Spinal cord (tissue), 10 donors: ENCODE results near the gene PPP2R1B. TPM values are rescaled to one million over a fixed set of nuclear protein-coding genes. Genes with fewer than 3 reads are reported as not detected.
A peak's percentile ranks its signal among the peaks of the same experiment; 100 is the strongest.

Source experiments
- DNase-seq, 6 donors: peaks; one replicate each; pipeline versions ENCODE4 v3.0.0 to v3.0.0-alpha.2; 2013 to 2015; ENCODE audit warnings: low spot score in 6 of 6, low read depth in 4 of 6
- H3K27ac ChIP-seq: one replicate; pipeline ENCODE4 v1.5.1; 2013; ENCODE audit warnings: low read depth, low read length, control low read depth
- H3K27me3 ChIP-seq: one replicate; pipeline ENCODE4 v1.6.1; 2013; ENCODE audit warnings: low read length; ENCODE audit not compliant: control insufficient read depth, insufficient read depth
- H3K36me3 ChIP-seq: one replicate; pipeline ENCODE4 v1.6.1; 2013; ENCODE audit warnings: low read length; ENCODE audit not compliant: control insufficient read depth, insufficient read depth
- H3K4me1 ChIP-seq: one replicate; pipeline ENCODE4 v1.6.1; 2013; ENCODE audit warnings: low read length; ENCODE audit not compliant: control insufficient read depth, insufficient read depth
- H3K4me3 ChIP-seq: one replicate; pipeline ENCODE4 v1.5.1; 2013; ENCODE audit warnings: low read depth, low read length, control low read depth
- H3K9me3 ChIP-seq: one replicate; pipeline ENCODE4 v1.6.1; 2013; ENCODE audit warnings: low read length; ENCODE audit not compliant: control insufficient read depth, insufficient read depth
- WGBS: methylation state at CpG from one replicate; pipeline ENCODE4 v1.1.5; 2013; ENCODE audit warnings: missing lambda C conversion rate; ENCODE audit not compliant: insufficient coverage; 5-methylcytosine and 5-hydroxymethylcytosine counted together
- polyA plus RNA-seq, 2 donors: library from polyadenylated mRNA; unstranded; fragments of 120-200 nt; gene quantifications; one replicate each; pipeline ENCODE4 v1.2.1, GENCODE V29; 2013; ENCODE audit not compliant: insufficient read length in 2 of 2
- total RNA-seq, 2 donors: library from RNA; depleted of rRNA in 1 of 2; stranded (reverse); fragments of 120-200 nt in 1 of 2; fragments of >200 nt in 1 of 2; gene quantifications; one replicate each; pipeline versions ENCODE4 v1.2.3 to v1.2.4, GENCODE V29; 2013 to 2014
- donor health status: healthy.

PPP2R1B gene
- total and polyA plus RNA-seq, 4 donors = 17.4 to 45.1 (median 23.1) TPM

GRCh38 chr11:111801135-111801534, 34.9 kb upstream of the PPP2R1B start:
- peak in 1 of 6 donors; percentile 59 for DNase-seq
- peaks cover 15% of the 10 kb centered on the region for H3K36me3 ChIP-seq
- no CpG with 5 or more reads among the region's 2 CpGs for WGBS
- no peaks in the 10 kb centered on the region for H3K9me3 ChIP-seq
- H3K27me3 ChIP-seq = no peaks in the 10 kb centered on the region
- no peak overlapping the region for H3K27ac ChIP-seq
- H3K4me3 ChIP-seq = no peak overlapping the region
- H3K4me1 ChIP-seq = no peaks in the 10 kb centered on the region

GRCh38 chr11:111798279-111798678, 32.1 kb upstream of the PPP2R1B start:
- Histone ChIP-seq H3K9me3 (no peaks in the 10 kb centered on the region), H3K4me1 (peaks cover 8% of the 10 kb centered on the region), H3K27ac (no peak overlapping the region), H3K4me3 (no peak overlapping the region), H3K36me3 (peaks cover 7% of the 10 kb centered on the region), H3K27me3 (no peaks in the 10 kb centered on the region)
- 100% methylated on average over 1 of the region's 1 CpG for WGBS
- DNase-seq = no peak

GRCh38 chr11:111797145-111797581, 31.0 kb upstream of the PPP2R1B start:
- Histone ChIP-seq H3K4me1 (peaks cover 8% of the 10 kb centered on the region), H3K27ac (no peak overlapping the region), H3K36me3 (peaks cover 7% of the 10 kb centered on the region), H3K9me3 (no peaks in the 10 kb centered on the region), H3K27me3 (no peaks in the 10 kb centered on the region), H3K4me3 (no peak overlapping the region)
- peak in 2 of 6 donors; percentile 56 for DNase-seq
- WGBS = no CpG with 5 or more reads among the region's 2 CpGs

GRCh38 chr11:111796696-111797095, 30.5 kb upstream of the PPP2R1B start:
- H3K4me3 ChIP-seq = no peak overlapping the region
- no peaks in the 10 kb centered on the region for H3K9me3 ChIP-seq
- no peak overlapping the region for H3K27ac ChIP-seq
- peaks cover 7% of the 10 kb centered on the region for H3K36me3 ChIP-seq
- DNase-seq = peak in 2 of 6 donors; percentile 77 to 83
- peaks cover 8% of the 10 kb centered on the region for H3K4me1 ChIP-seq
- no peaks in the 10 kb centered on the region for H3K27me3 ChIP-seq
- WGBS = 20% methylated on average over 1 of the region's 3 CpGs

GRCh38 chr11:111795334-111795985, 29.3 kb upstream of the PPP2R1B start:
- 83% methylated on average over 1 of the region's 7 CpGs for WGBS
- H3K27ac ChIP-seq = no peak overlapping the region
- no peaks in the 10 kb centered on the region for H3K27me3 ChIP-seq

GRCh38 chr11:111793863-111794262, 27.7 kb upstream of the PPP2R1B start:
- peaks cover 4% of the 10 kb centered on the region for H3K36me3 ChIP-seq
- peak in 2 of 6 donors; percentile 29 to 92 for DNase-seq
- no peak overlapping the region for H3K4me3 ChIP-seq
- H3K4me1 ChIP-seq = peaks cover 8% of the 10 kb centered on the region
- H3K27ac ChIP-seq = peak overlapping the region; percentile 3
- no peaks in the 10 kb centered on the region for H3K9me3 ChIP-seq
- H3K27me3 ChIP-seq = no peaks in the 10 kb centered on the region
- WGBS = 0% methylated on average over 1 of the region's 5 CpGs

More at GRCh38 chr11:111795334-111795985, 29.3 kb upstream of the PPP2R1B start:
- Histone ChIP-seq H3K4me1 (peaks cover 8% of the 10 kb centered on the region), H3K9me3 (no peaks in the 10 kb centered on the region), H3K4me3 (no peak overlapping the region), H3K36me3 (peaks cover 7% of the 10 kb centered on the region)
- no peak for DNase-seq

GRCh38 chr11:111792955-111793500, 26.8 kb upstream of the PPP2R1B start:
- no peak for DNase-seq
- Histone ChIP-seq H3K9me3 (no peaks in the 10 kb centered on the region), H3K27ac (no peak overlapping the region), H3K36me3 (peaks cover 4% of the 10 kb centered on the region), H3K27me3 (no peaks in the 10 kb centered on the region), H3K4me1 (peaks cover 8% of the 10 kb centered on the region), H3K4me3 (no peak overlapping the region)
- WGBS = 100% methylated on average over 3 of the region's 6 CpGs

GRCh38 chr11:111792314-111792713, 26.1 kb upstream of the PPP2R1B start:
- Histone ChIP-seq H3K36me3 (peaks cover 4% of the 10 kb centered on the region), H3K4me3 (no peak overlapping the region), H3K4me1 (peaks cover 8% of the 10 kb centered on the region), H3K27ac (no peak overlapping the region), H3K27me3 (no peaks in the 10 kb centered on the region), H3K9me3 (no peaks in the 10 kb centered on the region)
- no peak for DNase-seq
- WGBS = no CpG with 5 or more reads among the region's 1 CpG

GRCh38 chr11:111788464-111788863, 22.3 kb upstream of the PPP2R1B start:
- Histone ChIP-seq H3K9me3 (no peaks in the 10 kb centered on the region), H3K4me3 (no peak overlapping the region), H3K4me1 (peaks cover under 1% of the 10 kb centered on the region), H3K27me3 (no peaks in the 10 kb centered on the region), H3K36me3 (no peaks in the 10 kb centered on the region), H3K27ac (no peak overlapping the region)
- 78% methylated on average over 2 of the region's 2 CpGs for WGBS
- DNase-seq = no peak

- WGBS = 20% methylated on average over 1 of the region's 2 CpGs
Measured at GRCh38 chr11:111788051-111788450, 21.9 kb upstream of the PPP2R1B start.

More at GRCh38 chr11:111788051-111788450, 21.9 kb upstream of the PPP2R1B start:
- DNase-seq = peak in 1 of 6 donors; percentile 44
- no peaks in the 10 kb centered on the region for H3K4me1 ChIP-seq
- no peaks in the 10 kb centered on the region for H3K27me3 ChIP-seq
- peaks cover 3% of the 10 kb centered on the region for H3K36me3 ChIP-seq
- no peaks in the 10 kb centered on the region for H3K9me3 ChIP-seq
- no peak overlapping the region for H3K4me3 ChIP-seq
- H3K27ac ChIP-seq = no peak overlapping the region
